HEK293 (cell line): ENCODE measurements around the gene CEBPE.

Experiments
- CTCF ChIP-seq: fragments of 450-650 bp; formaldehyde crosslinking; IDR thresholded peaks from 2 replicates; pipeline ENCODE4 v1.5.1; 2016; ENCODE audit warnings: missing biosample characterization, missing genetic modification characterization
- KLF16 ChIP-seq: fragments of 450-650 bp; formaldehyde crosslinking; IDR thresholded peaks from 2 replicates; pipeline ENCODE4 v1.5.1; 2017; ENCODE audit warnings: missing biosample characterization, missing genetic modification characterization
- OVOL3 ChIP-seq: fragments of 450-650 bp; formaldehyde crosslinking; IDR thresholded peaks from 2 replicates; pipeline ENCODE4 v1.5.1; 2016; ENCODE audit warnings: missing biosample characterization, missing genetic modification characterization
- ZNF114 ChIP-seq: fragments of 450-650 bp; formaldehyde crosslinking; IDR thresholded peaks from 2 replicates; pipeline ENCODE4 v1.5.0; 2017; ENCODE audit warnings: missing biosample characterization, missing genetic modification characterization
- ZNF175 ChIP-seq: fragments of 450-650 bp; formaldehyde crosslinking; IDR thresholded peaks from 2 replicates; pipeline ENCODE4 v1.5.1; 2016; ENCODE audit warnings: missing biosample characterization, missing genetic modification characterization
- ZNF221 ChIP-seq: fragments of 450-650 bp; formaldehyde crosslinking; IDR thresholded peaks from 2 replicates; pipeline ENCODE4 v1.5.1; 2017; ENCODE audit warnings: missing biosample characterization, missing genetic modification characterization, borderline replicate concordance
- ZNF274 ChIP-seq, 2 experiments: fragments of 200-500 bp in 1 of 2; fragments of 450-650 bp in 1 of 2; sonication (Bioruptor generic) in 1 of 2; formaldehyde crosslinking in 1 of 2; IDR thresholded peaks; 2 replicates each; pipeline versions ENCODE4 v1.5.1 to v1.6.1; 2014 to 2016; ENCODE audit warnings: borderline replicate concordance in 1 of 2, inconsistent platforms in 1 of 2, low read length in 1 of 2, missing biosample characterization in 1 of 2, missing genetic modification characterization in 1 of 2
- ZNF391 ChIP-seq: fragments of 450-650 bp; formaldehyde crosslinking; IDR thresholded peaks from 2 replicates; pipeline ENCODE4 v1.5.1; 2016; ENCODE audit warnings: low read depth, missing biosample characterization, missing genetic modification characterization, borderline replicate concordance
- ZNF585B ChIP-seq: fragments of 450-650 bp; formaldehyde crosslinking; IDR thresholded peaks from 2 replicates; pipeline ENCODE4 v1.5.1; 2016; ENCODE audit warnings: missing biosample characterization, missing genetic modification characterization
- ZNF707 ChIP-seq: fragments of 450-650 bp; formaldehyde crosslinking; IDR thresholded peaks from 2 replicates; pipeline ENCODE4 v1.5.1; 2016; ENCODE audit warnings: missing biosample characterization, missing genetic modification characterization
- ZNF792 ChIP-seq: fragments of 450-650 bp; formaldehyde crosslinking; IDR thresholded peaks from 2 replicates; pipeline ENCODE4 v1.5.1; 2016; ENCODE audit warnings: missing biosample characterization, missing genetic modification characterization
- TF ChIP-seq, protein P1 (sequence below): fragments of 450-650 bp; formaldehyde crosslinking; IDR thresholded peaks from 2 replicates; pipeline ENCODE4 v1.5.1; 2016; ENCODE audit warnings: missing biosample characterization, missing genetic modification characterization

- TF ChIP-seq ZNF792 (tag by site-specific recombination) (no peak), CTCF (tag by site-specific recombination) (no peak), ZNF391 (tag by site-specific recombination) (no peak), OVOL3 (tag by site-specific recombination) (no peak), KLF16 (tag by site-specific recombination) (no peak), ZNF585B (tag by site-specific recombination) (no peak), ZNF175 (tag by site-specific recombination) (no peak), ZNF114 (no peak), ZNF707 (no peak), ZNF221 (tag by site-specific recombination) (no peak), ZNF274 (IDR thresholded peaks at IDR 0.05; ENCODE audit: low read length) (no peak), ZNF274 (tag by site-specific recombination; IDR thresholded peaks at IDR 0.05; ENCODE audit: borderline replicate concordance) (no peak)
- TF ChIP-seq, protein P1, sequence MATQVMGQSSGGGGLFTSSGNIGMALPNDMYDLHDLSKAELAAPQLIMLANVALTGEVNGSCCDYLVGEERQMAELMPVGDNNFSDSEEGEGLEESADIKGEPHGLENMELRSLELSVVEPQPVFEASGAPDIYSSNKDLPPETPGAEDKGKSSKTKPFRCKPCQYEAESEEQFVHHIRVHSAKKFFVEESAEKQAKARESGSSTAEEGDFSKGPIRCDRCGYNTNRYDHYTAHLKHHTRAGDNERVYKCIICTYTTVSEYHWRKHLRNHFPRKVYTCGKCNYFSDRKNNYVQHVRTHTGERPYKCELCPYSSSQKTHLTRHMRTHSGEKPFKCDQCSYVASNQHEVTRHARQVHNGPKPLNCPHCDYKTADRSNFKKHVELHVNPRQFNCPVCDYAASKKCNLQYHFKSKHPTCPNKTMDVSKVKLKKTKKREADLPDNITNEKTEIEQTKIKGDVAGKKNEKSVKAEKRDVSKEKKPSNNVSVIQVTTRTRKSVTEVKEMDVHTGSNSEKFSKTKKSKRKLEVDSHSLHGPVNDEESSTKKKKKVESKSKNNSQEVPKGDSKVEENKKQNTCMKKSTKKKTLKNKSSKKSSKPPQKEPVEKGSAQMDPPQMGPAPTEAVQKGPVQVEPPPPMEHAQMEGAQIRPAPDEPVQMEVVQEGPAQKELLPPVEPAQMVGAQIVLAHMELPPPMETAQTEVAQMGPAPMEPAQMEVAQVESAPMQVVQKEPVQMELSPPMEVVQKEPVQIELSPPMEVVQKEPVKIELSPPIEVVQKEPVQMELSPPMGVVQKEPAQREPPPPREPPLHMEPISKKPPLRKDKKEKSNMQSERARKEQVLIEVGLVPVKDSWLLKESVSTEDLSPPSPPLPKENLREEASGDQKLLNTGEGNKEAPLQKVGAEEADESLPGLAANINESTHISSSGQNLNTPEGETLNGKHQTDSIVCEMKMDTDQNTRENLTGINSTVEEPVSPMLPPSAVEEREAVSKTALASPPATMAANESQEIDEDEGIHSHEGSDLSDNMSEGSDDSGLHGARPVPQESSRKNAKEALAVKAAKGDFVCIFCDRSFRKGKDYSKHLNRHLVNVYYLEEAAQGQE (tag by site-specific recombination): no peak
These were observed 18.2 kb upstream of the CEBPE start for GRCh38 chr14:23137192-23137812.
